Caco-2 (cell line): ENCODE data around the gene TTC8. TPM values are rescaled to one million over a fixed set of nuclear protein-coding genes. Genes with fewer than 3 reads are reported as not detected.
"Not testable (repeated sequence)": the region's sequence is repeated elsewhere in the genome, so short reads cannot be mapped to it uniquely, and the experiment has no call there.

Experiments used
- BruUV-seq: library from RNA; stranded (reverse); fragments of 400-500 nt; replicated peaks from 2 replicates; lab custom pipeline; 2021; lab: Mats Ljungman, UMichigan
- CTCF ChIA-PET: fragments of 300-600 bp; sonication (Branson Sonifier 250); formaldehyde crosslinking; loops from one replicate; lab custom pipeline; 2022; ENCODE audit warnings: antibody characterized with exemption; lab: Charles Lee
- POLR2A ChIA-PET: fragments of 300-600 bp; sonication (Branson Sonifier 250); formaldehyde crosslinking; loops from one replicate; lab custom pipeline; 2022; ENCODE audit warnings: antibody characterized with exemption; lab: Charles Lee
- DNase-seq, 2 experiments: peaks; one replicate each; pipeline versions ENCODE4 v3.0.0 to v3.0.0-alpha.2; 2020 to 2022
- H3K27me3 ChIP-seq: replicated peaks from 2 replicates; pipeline ENCODE4 v1.6.0; 2011; ENCODE audit warnings: low read length; ENCODE audit not compliant: control insufficient read depth, insufficient read depth
- H3K36me3 ChIP-seq: 2 replicates; pipeline ENCODE4 v1.5.1; 2011; ENCODE audit warnings: low read length; ENCODE audit not compliant: control insufficient read depth, insufficient read depth
- H3K4me1 ChIP-seq: fragments of 250-450 bp; sonication (Bioruptor Pico); 2 replicates; pipeline ENCODE4 v1.5.1; 2020; ENCODE audit warnings: mild to moderate bottlenecking
- H3K4me3 ChIP-seq: 2 replicates; pipeline ENCODE4 v1.5.1; 2011; ENCODE audit warnings: low read depth, mild to moderate bottlenecking, control low read depth, low read length
- H3K9me3 ChIP-seq: fragments of 250-450 bp; sonication (Bioruptor Pico); 2 replicates; pipeline ENCODE4 v1.5.1; 2020; ENCODE audit warnings: mild to moderate bottlenecking, moderate library complexity
- H3K27ac Mint-ChIP-seq: one replicate; pipeline ENCODE4 v1.8.0; 2022; ENCODE audit warnings: mixed read lengths; ENCODE audit not compliant: unreplicated experiment
- H3K27me3 Mint-ChIP-seq: one replicate; pipeline ENCODE4 v1.8.0; 2022; ENCODE audit warnings: mixed read lengths; ENCODE audit not compliant: insufficient read depth, unreplicated experiment
- H3K36me3 Mint-ChIP-seq: one replicate; pipeline ENCODE4 v1.8.0; 2022; ENCODE audit warnings: mild to moderate bottlenecking, mixed read lengths; ENCODE audit not compliant: insufficient read depth, unreplicated experiment
- H3K4me1 Mint-ChIP-seq: one replicate; pipeline ENCODE4 v1.8.0; 2022; ENCODE audit warnings: low read depth, mixed read lengths; ENCODE audit not compliant: unreplicated experiment
- H3K4me3 Mint-ChIP-seq: one replicate; pipeline ENCODE4 v1.8.0; 2022; ENCODE audit warnings: mild to moderate bottlenecking, moderate library complexity, mixed read lengths; ENCODE audit not compliant: unreplicated experiment
- H3K9me3 Mint-ChIP-seq: one replicate; pipeline ENCODE4 v1.8.0; 2022; ENCODE audit warnings: mixed read lengths; ENCODE audit not compliant: unreplicated experiment
- CTCF ChIP-seq, 2 experiments: fragments of 200-600 bp in 1 of 2; IDR thresholded peaks; 1 replicate in 1 of 2; 2 replicates in 1 of 2; pipeline versions ENCODE4 v1.5.1 to v1.8.0; 2011 to 2022; ENCODE audit warnings: antibody characterized with exemption in 1 of 2, control low read depth in 1 of 2, inconsistent platforms in 1 of 2, low read depth in 1 of 2, low read length in 1 of 2, mild to moderate bottlenecking in 1 of 2, moderate library complexity in 1 of 2; ENCODE audit not compliant: insufficient read depth in 1 of 2, severe bottlenecking in 1 of 2, unreplicated experiment in 1 of 2
- intact Hi-C: fragments of 100-400 bp; cut with micrococcal nuclease; formaldehyde crosslinking; loops from one replicate; pipeline ENCODE4 v1.10.0; 2022; ENCODE audit not compliant: unreplicated experiment
- total RNA-seq: library from RNA; stranded (reverse); gene quantifications from 2 replicates; pipeline ENCODE4 v1.2.3, GENCODE V29; 2022

Gene TTC8
- total RNA-seq, 1 experiment from 2014 or later, result 13.6 TPM

DNA sequence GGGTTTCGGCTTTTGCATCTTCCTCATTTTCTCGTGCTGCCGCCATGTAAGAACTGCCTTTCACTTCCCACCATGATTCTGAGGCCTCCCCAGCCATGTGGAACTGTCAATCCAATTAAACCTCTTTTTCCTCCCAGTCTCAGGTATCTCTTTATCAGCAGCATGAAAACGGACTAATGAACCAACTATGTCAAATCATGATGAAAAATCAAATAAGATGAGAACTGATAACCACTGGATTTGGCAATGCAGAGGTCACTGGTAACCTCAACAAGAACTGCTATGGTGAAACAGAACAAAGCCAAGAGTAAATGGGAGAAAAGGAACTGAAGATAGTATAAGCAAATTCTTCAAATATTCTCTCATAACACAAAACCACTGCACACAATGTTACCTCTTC lies 37.7 kb upstream of the TTC8 start:
- DNase-seq, result no peak
- H3K36me3 Mint-ChIP-seq, result no peaks in the 10 kb centered on the region
- H3K9me3 Mint-ChIP-seq, result peaks cover 55% of the 10 kb centered on the region
- no peak for TF ChIP-seq CTCF (IDR thresholded peaks at IDR 0.05; ENCODE audit: insufficient read depth in 1 of 2, low read depth in 1 of 2, low read length in 1 of 2, severe bottlenecking in 1 of 2, unreplicated experiment in 1 of 2)
- Histone ChIP-seq H3K27me3 (no peaks in the 10 kb centered on the region), H3K36me3 (no peaks in the 10 kb centered on the region), H3K9me3 (peaks cover 7% of the 10 kb centered on the region; the same call in 1 of the 2 replicates), H3K4me3 (no peak overlapping the region), H3K4me1 (no peaks in the 10 kb centered on the region)
- ChIA-PET CTCF (no interaction called here), POLR2A (no interaction called here)
- H3K4me1 Mint-ChIP-seq, result no peaks in the 10 kb centered on the region
- intact Hi-C loops, result no loop called here
- no peak overlapping the region for H3K27ac Mint-ChIP-seq
- no TSS peak for BruUV-seq
- H3K4me3 Mint-ChIP-seq, result no peak overlapping the region
- H3K27me3 Mint-ChIP-seq, result peaks cover 15% of the 10 kb centered on the region

- DNase-seq, H3K27ac Mint-ChIP-seq, H3K4me1 Mint-ChIP-seq, H3K9me3 ChIP-seq, H3K27me3 Mint-ChIP-seq, POLR2A ChIA-PET, H3K4me1 ChIP-seq, intact Hi-C loops, H3K36me3 Mint-ChIP-seq, H3K36me3 ChIP-seq, H3K27me3 ChIP-seq, CTCF ChIA-PET, BruUV-seq, H3K4me3 ChIP-seq, H3K4me3 Mint-ChIP-seq: not testable (repeated sequence)
- peaks cover 26% of the 10 kb centered on the region for H3K9me3 Mint-ChIP-seq
These were observed 34.9 kb upstream of the TTC8 start for GRCh38 chr14:88789573-88789972.

DNA sequence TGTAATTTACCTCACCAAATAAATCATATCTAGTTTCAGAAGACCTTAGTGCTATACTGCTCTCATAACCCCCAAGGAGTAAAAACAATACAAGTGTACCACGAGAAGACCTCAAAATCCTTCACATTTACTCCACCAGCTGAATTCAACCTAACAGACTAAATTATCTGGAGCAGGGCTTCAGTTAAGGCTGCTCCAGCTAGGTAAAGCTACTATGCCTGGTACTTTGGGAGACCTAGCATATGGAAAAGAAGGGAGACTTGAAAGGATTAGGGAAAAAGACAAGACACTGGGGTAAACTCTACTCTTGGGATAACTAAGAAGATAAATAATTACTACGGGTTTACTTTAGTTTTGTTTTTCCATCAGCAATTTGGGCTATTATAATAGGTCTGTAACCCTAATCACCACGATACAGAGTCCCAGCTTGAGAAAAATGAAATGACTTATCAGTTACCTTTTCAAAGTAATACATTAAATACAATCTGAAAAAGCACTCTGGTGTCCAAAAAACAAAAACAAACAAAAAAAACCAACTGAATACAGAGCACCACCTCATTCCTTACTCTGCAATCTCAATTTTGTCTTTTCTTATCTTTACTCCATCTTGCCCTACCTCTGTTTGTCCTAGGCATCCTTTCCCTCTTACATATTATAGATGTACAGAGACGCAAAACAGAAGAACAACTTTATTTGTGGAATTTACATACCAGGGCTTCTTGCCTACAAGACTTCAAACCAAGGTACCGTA lies 33.8 kb upstream of the TTC8 start:
- no peak for TF ChIP-seq CTCF (IDR thresholded peaks at IDR 0.05; ENCODE audit: insufficient read depth in 1 of 2, low read depth in 1 of 2, low read length in 1 of 2, severe bottlenecking in 1 of 2, unreplicated experiment in 1 of 2)
- peaks cover 4% of the 10 kb centered on the region for H3K27me3 Mint-ChIP-seq
- no peaks in the 10 kb centered on the region for H3K9me3 ChIP-seq
- intact Hi-C loops, result loop anchor here (5.0 kb wide), 2 partner anchors 222 to 562 kb away; no protein-coding TSS in a partner anchor
- no peaks in the 10 kb centered on the region for H3K4me1 ChIP-seq
- ChIA-PET POLR2A (no interaction called here), CTCF (interaction anchor here (0.5 kb wide), 1 partner anchor 120 kb away, joined by 3 read pairs; no protein-coding TSS in a partner anchor)
- no peaks in the 10 kb centered on the region for H3K36me3 Mint-ChIP-seq
- H3K27me3 ChIP-seq, result no peaks in the 10 kb centered on the region
- peaks cover 15% of the 10 kb centered on the region for H3K9me3 Mint-ChIP-seq
- H3K36me3 ChIP-seq, result no peaks in the 10 kb centered on the region
- H3K4me3 Mint-ChIP-seq, result no peak overlapping the region
- no peak for DNase-seq
- no peak overlapping the region for H3K27ac Mint-ChIP-seq
- no peaks in the 10 kb centered on the region for H3K4me1 Mint-ChIP-seq
- no TSS peak for BruUV-seq
- no peak overlapping the region for H3K4me3 ChIP-seq
